HL-60 (cell line): ENCODE results near the gene TTC33.
A peak's percentile ranks its signal among the peaks of the same experiment; 100 is the strongest.

Source experiments
- DNase-seq, 2 experiments: peaks; one replicate each; pipeline ENCODE4 v3.0.0-alpha.2; 2010 to 2020; ENCODE audit warnings: low read depth in 1 of 2, low spot score in 1 of 2
- H3K27ac ChIP-seq: fragments of 250-450 bp; sonication (Bioruptor Pico); replicated peaks from 2 replicates; pipeline ENCODE4 v1.5.1; 2020; ENCODE audit warnings: mild to moderate bottlenecking, moderate library complexity
- H3K27me3 ChIP-seq: fragments of 250-450 bp; sonication (Bioruptor Pico); 2 replicates; pipeline ENCODE4 v1.5.1; 2021; ENCODE audit warnings: mild to moderate bottlenecking, moderate library complexity; ENCODE audit not compliant: insufficient read depth, poor library complexity, severe bottlenecking
- H3K4me3 ChIP-seq: replicated peaks from 2 replicates; pipeline ENCODE4 v1.5.1; 2011; ENCODE audit warnings: mild to moderate bottlenecking, control low read depth, low read length; ENCODE audit not compliant: insufficient read depth
- GABPA ChIP-seq: IDR thresholded peaks from 2 replicates; pipeline ENCODE4 v1.6.1; 2012; ENCODE audit warnings: low read depth
- POLR2AphosphoS5 ChIP-seq: IDR thresholded peaks from 2 replicates; pipeline ENCODE4 v1.6.1; 2012; ENCODE audit warnings: low read depth
- REST ChIP-seq: IDR thresholded peaks from 2 replicates; pipeline ENCODE4 v1.6.1; 2012; ENCODE audit warnings: low read depth; ENCODE audit not compliant: insufficient replicate concordance
- SPI1 ChIP-seq: IDR thresholded peaks from 2 replicates; pipeline ENCODE4 v1.6.1; 2012; ENCODE audit warnings: low read depth, mild to moderate bottlenecking, borderline replicate concordance
- TF ChIP-seq, protein P1 (sequence below): IDR thresholded peaks from one replicate; pipeline ENCODE4 v1.5.1; 2011; ENCODE audit warnings: low read length, control low read depth, inconsistent platforms; ENCODE audit not compliant: insufficient read depth

The TTC33 gene

DNA sequence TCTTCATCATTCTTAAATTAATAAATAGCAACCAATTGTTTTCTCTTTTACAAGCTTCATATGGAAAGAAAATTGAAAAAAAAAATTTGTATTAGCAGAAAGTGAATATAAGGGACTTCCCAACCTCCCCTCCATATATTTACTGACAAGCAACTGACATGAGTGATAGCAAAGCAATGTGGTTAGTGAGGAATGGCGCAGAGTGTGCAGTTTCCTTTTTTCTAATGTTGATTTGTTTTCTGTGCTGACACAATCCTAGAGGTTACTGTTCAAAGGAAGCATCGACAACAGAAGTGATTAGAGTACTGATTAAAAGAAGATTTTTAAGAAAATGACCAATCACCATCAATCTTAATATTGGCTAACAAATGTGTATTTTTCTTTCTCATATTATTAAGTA is 77.7 kb downstream of the TTC33 start:
- no peaks in the 10 kb centered on the region for H3K27me3 ChIP-seq
- H3K27ac ChIP-seq, result peak overlapping the region; percentile 95
- no peak overlapping the region for H3K4me3 ChIP-seq
- DNase-seq, result peak in 1 of 2 experiments; percentile 44
- TF ChIP-seq GABPA (no peak), POLR2AphosphoS5 (no peak), REST (no peak), SPI1 (no peak)
- TF ChIP-seq, protein P1, sequence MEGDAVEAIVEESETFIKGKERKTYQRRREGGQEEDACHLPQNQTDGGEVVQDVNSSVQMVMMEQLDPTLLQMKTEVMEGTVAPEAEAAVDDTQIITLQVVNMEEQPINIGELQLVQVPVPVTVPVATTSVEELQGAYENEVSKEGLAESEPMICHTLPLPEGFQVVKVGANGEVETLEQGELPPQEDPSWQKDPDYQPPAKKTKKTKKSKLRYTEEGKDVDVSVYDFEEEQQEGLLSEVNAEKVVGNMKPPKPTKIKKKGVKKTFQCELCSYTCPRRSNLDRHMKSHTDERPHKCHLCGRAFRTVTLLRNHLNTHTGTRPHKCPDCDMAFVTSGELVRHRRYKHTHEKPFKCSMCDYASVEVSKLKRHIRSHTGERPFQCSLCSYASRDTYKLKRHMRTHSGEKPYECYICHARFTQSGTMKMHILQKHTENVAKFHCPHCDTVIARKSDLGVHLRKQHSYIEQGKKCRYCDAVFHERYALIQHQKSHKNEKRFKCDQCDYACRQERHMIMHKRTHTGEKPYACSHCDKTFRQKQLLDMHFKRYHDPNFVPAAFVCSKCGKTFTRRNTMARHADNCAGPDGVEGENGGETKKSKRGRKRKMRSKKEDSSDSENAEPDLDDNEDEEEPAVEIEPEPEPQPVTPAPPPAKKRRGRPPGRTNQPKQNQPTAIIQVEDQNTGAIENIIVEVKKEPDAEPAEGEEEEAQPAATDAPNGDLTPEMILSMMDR, result no peak

- Histone ChIP-seq H3K27ac (peak overlapping the region; percentile 95), H3K4me3 (no peak overlapping the region), H3K27me3 (no peaks in the 10 kb centered on the region)
- no peak for DNase-seq
- TF ChIP-seq, protein P1, result no peak
These were observed 78.3 kb downstream of the TTC33 start for GRCh38 chr5:40677456-40677855.

GRCh38 chr5:40676613-40677343 is 79.0 kb downstream of the TTC33 start:
- peak overlapping the region; percentile 95 for H3K27ac ChIP-seq
- no peak for DNase-seq
- no peaks in the 10 kb centered on the region for H3K27me3 ChIP-seq
- H3K4me3 ChIP-seq, result no peak overlapping the region
- TF ChIP-seq, protein P1, result no peak
- no peak for TF ChIP-seq GABPA
- TF ChIP-seq POLR2AphosphoS5, result no peak
- no peak for TF ChIP-seq REST
- no peak for TF ChIP-seq SPI1
